Measurements from ENCODE around the gene GPSM3.

- TF ChIP-seq CTCF (IDR thresholded peaks at IDR 0.05), result no peak
- no peak for TF ChIP-seq POLR2A (IDR thresholded peaks at IDR 0.05)
- no peak for TF ChIP-seq EP300 (IDR thresholded peaks at IDR 0.05)
Observed at GRCh38 chr6:32148289-32149091, 44.0 kb downstream of the GPSM3 start.

Measured in tibial nerve (tissue), 4 donors.